Endothelial cell of umbilical vein (primary cell): ENCODE results near the gene XRN2. TPM values are rescaled to one million over a fixed set of nuclear protein-coding genes. Genes with fewer than 3 reads are reported as not detected.

Experiments used
- BruUV-seq: library from RNA; stranded (reverse); fragments of 400-500 nt; replicated peaks from 2 replicates; lab custom pipeline; 2021; lab: Mats Ljungman, UMichigan
- CTCF ChIA-PET: fragments of 300-600, 350-600 bp; sonication (Branson Sonifier 250); formaldehyde crosslinking; loops from one replicate; lab custom pipeline; 2021; ENCODE audit warnings: antibody characterized with exemption, inconsistent platforms; lab: Charles Lee
- POLR2A ChIA-PET: fragments of 300-600, 350-600 bp; sonication (Branson Sonifier 250); formaldehyde crosslinking; loops from one replicate; lab custom pipeline; 2021; ENCODE audit warnings: antibody characterized with exemption, inconsistent platforms; lab: Charles Lee
- DNase-seq: peaks from one replicate; pipeline ENCODE4 v3.0.0-alpha.2; 2011; ENCODE audit warnings: low read depth, low spot score
- FAIRE-seq: peaks from 2 replicates; lab custom pipeline; 2011; peaks lifted over from hg19 to GRCh38; lab: Jason Lieb, UNC
- H2AFZ ChIP-seq: 2 replicates; pipeline ENCODE4 v1.6.0; 2012; ENCODE audit warnings: low read depth, low read length, control low read depth, inconsistent platforms
- H3K27ac ChIP-seq: 2 replicates; pipeline ENCODE4 v1.5.1; 2011; ENCODE audit warnings: low read depth, mild to moderate bottlenecking, control low read depth, low read length, moderate library complexity; ENCODE audit not compliant: insufficient read depth
- H3K27me3 ChIP-seq, 2 experiments: 2 replicates each; pipeline versions ENCODE4 v1.6.0 to v1.6.1; 2011; ENCODE audit warnings: low read length in 2 of 2, mixed read lengths in 1 of 2; ENCODE audit not compliant: control insufficient read depth in 2 of 2, insufficient read depth in 2 of 2
- H3K36me3 ChIP-seq, 2 experiments: 2 replicates in 1 of 2; 3 replicates in 1 of 2; pipeline ENCODE4 v1.5.1; 2011; ENCODE audit warnings: low read length in 2 of 2, mild to moderate bottlenecking in 1 of 2, moderate library complexity in 1 of 2; ENCODE audit not compliant: control insufficient read depth in 2 of 2, insufficient read depth in 2 of 2; ENCODE audit errors: extremely low read depth in 1 of 2
- H3K4me1 ChIP-seq: 3 replicates; pipeline ENCODE4 v1.5.1; 2011; ENCODE audit warnings: mild to moderate bottlenecking, low read length; ENCODE audit not compliant: control insufficient read depth, insufficient read depth; ENCODE audit errors: extremely low read depth
- H3K4me2 ChIP-seq: 2 replicates; pipeline ENCODE4 v1.6.1; 2011; ENCODE audit warnings: low read length, control low read depth, mixed read lengths; ENCODE audit not compliant: insufficient read depth
- H3K4me3 ChIP-seq, 3 experiments: fragments of 200-600 bp in 1 of 3; sonication (generic), shearing (Covaris generic) in 1 of 3; replicated peaks in 1 of 3; 2 replicates each; pipeline ENCODE4 v1.5.1; 2011 to 2016; ENCODE audit warnings: control low read depth in 3 of 3, low read length in 3 of 3, mild to moderate bottlenecking in 2 of 3, inconsistent platforms in 1 of 3, low read depth in 1 of 3, moderate library complexity in 1 of 3; ENCODE audit not compliant: insufficient read depth in 1 of 3
- H3K79me2 ChIP-seq: 2 replicates; pipeline ENCODE4 v1.6.0; 2012; ENCODE audit warnings: low read length, inconsistent platforms; ENCODE audit not compliant: control insufficient read depth, insufficient read depth
- H3K9ac ChIP-seq: replicated peaks from 2 replicates; pipeline ENCODE3; 2011; ENCODE audit warnings: low read length, control low read depth; ENCODE audit not compliant: insufficient read depth; ENCODE audit errors: extremely low read depth
- H3K9me1 ChIP-seq: replicated peaks from 3 replicates; pipeline ENCODE4 v1.6.0; 2011; ENCODE audit warnings: mild to moderate bottlenecking, low read length; ENCODE audit not compliant: control insufficient read depth, insufficient read depth; ENCODE audit errors: extremely low read depth
- H3K9me3 ChIP-seq: replicated peaks from 2 replicates; pipeline ENCODE4 v1.5.1; 2012; ENCODE audit warnings: low read length, inconsistent platforms; ENCODE audit not compliant: control insufficient read depth, insufficient read depth
- H4K20me1 ChIP-seq: replicated peaks from 2 replicates; pipeline ENCODE3; 2011; ENCODE audit warnings: mild to moderate bottlenecking, low read length; ENCODE audit not compliant: control insufficient read depth, insufficient read depth; ENCODE audit errors: extremely low read depth
- EZH2 ChIP-seq: IDR thresholded peaks from 2 replicates; pipeline ENCODE4 v1.6.1; 2012; ENCODE audit warnings: borderline replicate concordance, low read depth, mild to moderate bottlenecking, moderate library complexity, low read length, inconsistent platforms; ENCODE audit not compliant: severe bottlenecking
- FOS ChIP-seq: IDR thresholded peaks from 2 replicates; pipeline ENCODE4 v1.6.1; 2011; ENCODE audit warnings: mild to moderate bottlenecking, low read length, moderate library complexity, borderline replicate concordance; ENCODE audit not compliant: insufficient read depth
- GATA2 ChIP-seq: IDR thresholded peaks from 2 replicates; pipeline ENCODE4 v1.7.0; 2011; ENCODE audit warnings: low read depth, mild to moderate bottlenecking, moderate library complexity, mixed read lengths, low read length; ENCODE audit not compliant: insufficient read length, insufficient read depth
- JUN ChIP-seq: IDR thresholded peaks from 2 replicates; pipeline ENCODE4 v1.6.1; 2011; ENCODE audit warnings: borderline replicate concordance, low read depth; ENCODE audit not compliant: insufficient read length, insufficient read depth
- MAX ChIP-seq: IDR thresholded peaks from 2 replicates; pipeline ENCODE4 v1.6.1; 2011; ENCODE audit not compliant: insufficient read depth, insufficient read length
- MYC ChIP-seq: IDR thresholded peaks from one replicate; pipeline ENCODE4 v1.6.1; 2011; ENCODE audit warnings: mild to moderate bottlenecking, low read depth, low read length
- POLR2A ChIP-seq: IDR thresholded peaks from 2 replicates; pipeline ENCODE4 v1.6.1; 2012; ENCODE audit warnings: low read depth, mild to moderate bottlenecking, control low read depth, low read length
- POLR2AphosphoS5 ChIP-seq: IDR thresholded peaks from 2 replicates; pipeline ENCODE4 v1.6.1; 2012; ENCODE audit warnings: low read depth, mild to moderate bottlenecking, control low read depth, low read length, moderate library complexity; ENCODE audit not compliant: insufficient read depth
- dilution Hi-C: fragments of 300-500 bp; cut with MboI; formaldehyde crosslinking; loops from one replicate; pipeline ENCODE4 v1.15.0; 2019; ENCODE audit warnings: low sequenced_read_pairs; ENCODE audit not compliant: extremely low pct_ligation_motif_present
- intact Hi-C: fragments of 100-400 bp; cut with micrococcal nuclease; formaldehyde crosslinking; loops from one replicate; pipeline ENCODE4 v1.10.0; 2022
- polyA plus RNA-seq, 4 experiments: library from polyadenylated mRNA; depleted of rRNA in 3 of 4; stranded (reverse) in 3 of 4; unstranded in 1 of 4; fragments of >200 nt; gene quantifications; 2 replicates each; pipeline versions ENCODE4 v1.2.1 to v1.2.3, GENCODE V29; 2011 to 2012; ENCODE audit warnings: missing spikeins in 1 of 4
- total RNA-seq: library from RNA; stranded (reverse); gene quantifications from 2 replicates; pipeline ENCODE4 v1.2.3, GENCODE V29; 2021
- TF ChIP-seq, protein P1 (sequence below), 2 donors: IDR thresholded peaks; 1 replicate in 1 of 2; 2 replicates in 1 of 2; pipeline ENCODE4 v1.5.1; 2011; ENCODE audit warnings: low read length in 2 of 2, mild to moderate bottlenecking in 2 of 2, moderate library complexity in 2 of 2, control low read depth in 1 of 2, inconsistent platforms in 1 of 2, low read depth in 1 of 2; ENCODE audit not compliant: insufficient read depth in 1 of 2; ENCODE audit errors: extremely low read depth in 1 of 2

XRN2 gene
- total and polyA plus RNA-seq, 2 donors (not counting 3 experiments of a cell fraction or from before 2014, with no cell fraction given) = 32.3 to 66.6 TPM

DNA sequence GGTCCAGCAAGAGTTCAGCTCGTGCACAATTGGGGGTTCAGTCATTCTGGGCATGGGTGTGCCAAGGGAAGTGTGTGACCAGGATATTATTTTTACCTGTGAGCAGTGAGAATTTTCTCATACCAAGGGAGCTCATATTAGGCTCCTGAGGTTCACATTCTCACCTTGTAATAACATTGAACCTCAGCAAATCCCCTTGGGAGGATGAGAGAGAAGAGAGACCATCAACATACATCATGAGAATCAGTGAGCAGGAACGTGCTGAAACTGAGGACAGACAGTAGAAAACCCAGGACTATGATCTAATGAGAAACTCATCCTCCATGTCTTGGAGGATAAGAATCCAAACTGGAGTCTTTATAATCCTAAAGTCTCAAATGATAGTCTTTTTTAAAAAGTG, 33.4 kb upstream of the XRN2 start:
- no TSS peak for BruUV-seq
- FAIRE-seq = no peak
- ChIA-PET POLR2A (no interaction called here), CTCF (no interaction called here)
- H3K79me2 ChIP-seq = no peaks in the 10 kb centered on the region
- DNase-seq = no peak
- no peaks in the 10 kb centered on the region for H3K9me1 ChIP-seq
- no peak overlapping the region for H3K9ac ChIP-seq
- no peak overlapping the region for H3K4me2 ChIP-seq
- H2AFZ ChIP-seq = no peak overlapping the region
- no peaks in the 10 kb centered on the region for H3K4me1 ChIP-seq
- TF ChIP-seq MYC (no peak), POLR2A (no peak), GATA2 (no peak), JUN (no peak), MAX (no peak), EZH2 (no peak), POLR2AphosphoS5 (no peak), FOS (no peak)
- TF ChIP-seq, protein P1, sequence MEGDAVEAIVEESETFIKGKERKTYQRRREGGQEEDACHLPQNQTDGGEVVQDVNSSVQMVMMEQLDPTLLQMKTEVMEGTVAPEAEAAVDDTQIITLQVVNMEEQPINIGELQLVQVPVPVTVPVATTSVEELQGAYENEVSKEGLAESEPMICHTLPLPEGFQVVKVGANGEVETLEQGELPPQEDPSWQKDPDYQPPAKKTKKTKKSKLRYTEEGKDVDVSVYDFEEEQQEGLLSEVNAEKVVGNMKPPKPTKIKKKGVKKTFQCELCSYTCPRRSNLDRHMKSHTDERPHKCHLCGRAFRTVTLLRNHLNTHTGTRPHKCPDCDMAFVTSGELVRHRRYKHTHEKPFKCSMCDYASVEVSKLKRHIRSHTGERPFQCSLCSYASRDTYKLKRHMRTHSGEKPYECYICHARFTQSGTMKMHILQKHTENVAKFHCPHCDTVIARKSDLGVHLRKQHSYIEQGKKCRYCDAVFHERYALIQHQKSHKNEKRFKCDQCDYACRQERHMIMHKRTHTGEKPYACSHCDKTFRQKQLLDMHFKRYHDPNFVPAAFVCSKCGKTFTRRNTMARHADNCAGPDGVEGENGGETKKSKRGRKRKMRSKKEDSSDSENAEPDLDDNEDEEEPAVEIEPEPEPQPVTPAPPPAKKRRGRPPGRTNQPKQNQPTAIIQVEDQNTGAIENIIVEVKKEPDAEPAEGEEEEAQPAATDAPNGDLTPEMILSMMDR (IDR thresholded peaks at IDR 0.05; ENCODE audit: extremely low read depth in 1 of 2, insufficient read depth in 1 of 2, low read depth in 1 of 2, low read length in 2 of 2) = no peak
- no peak overlapping the region for H3K27ac ChIP-seq
- dilution Hi-C loops (no loop called here), intact Hi-C loops (no loop called here)
- no peak overlapping the region for H3K4me3 ChIP-seq
- H3K36me3 ChIP-seq = no peaks in the 10 kb centered on the region
- H3K9me3 ChIP-seq = no peaks in the 10 kb centered on the region
- peaks cover 0 to 3% of the 10 kb centered on the region in 2 experiments for H3K27me3 ChIP-seq
- no peaks in the 10 kb centered on the region for H4K20me1 ChIP-seq
